Ascending aorta (tissue), 2 donors: Measurements from ENCODE around the gene SERPING1. TPM values are rescaled to one million over a fixed set of nuclear protein-coding genes. Genes with fewer than 3 reads are reported as not detected.

Experiments used
- DNase-seq, 2 donors: peaks; one replicate each; pipeline ENCODE4 v3.0.0-alpha.2; 2019; ENCODE audit warnings: low spot score in 2 of 2
- H3K27ac ChIP-seq, 2 donors: fragments of 200-600 bp; sonication (generic); one replicate each; pipeline ENCODE4 v1.5.1; 2016 to 2017; ENCODE audit warnings: mild to moderate bottlenecking in 1 of 2
- H3K27me3 ChIP-seq: fragments of 200-600 bp; sonication (generic); one replicate; pipeline ENCODE4 v1.5.1; 2017
- H3K36me3 ChIP-seq, 2 donors: fragments of 200-600 bp; sonication (generic); one replicate each; pipeline ENCODE4 v1.5.1; 2016
- H3K4me1 ChIP-seq, 2 donors: fragments of 200-600 bp; sonication (generic); one replicate each; pipeline ENCODE4 v1.5.1; 2016 to 2017; ENCODE audit warnings: mild to moderate bottlenecking in 1 of 2
- H3K4me3 ChIP-seq, 2 donors: fragments of 200-600 bp; sonication (generic); one replicate each; pipeline ENCODE4 v1.5.1; 2016 to 2017; ENCODE audit warnings: mild to moderate bottlenecking in 1 of 2
- H3K9me3 ChIP-seq, 2 donors: fragments of 200-600 bp; sonication (generic); one replicate each; pipeline ENCODE4 v1.5.1; 2016
- intact Hi-C: fragments of 100-400 bp; cut with DNase I; formaldehyde crosslinking; loops from one replicate; pipeline ENCODE4 v1.15.1; 2023
- total RNA-seq: library from RNA; depleted of rRNA; stranded (reverse); fragments of >200 nt; gene quantifications from one replicate; pipeline ENCODE4 v1.1.0, GENCODE V29; 2016
- TF ChIP-seq, protein P1 (sequence below), 3 experiments: fragments of 200-600 bp in 2 of 3; fragments of 450-650 bp in 1 of 3; sonication (generic) in 2 of 3; IDR thresholded peaks; one replicate each; pipeline ENCODE4 v1.5.1; 2016 to 2019; ENCODE audit warnings: antibody characterized with exemption in 3 of 3, mild to moderate bottlenecking in 1 of 3, moderate library complexity in 1 of 3

SERPING1 gene
- total RNA-seq, 1 donor from 2014 or later, result 607 TPM

DNA sequence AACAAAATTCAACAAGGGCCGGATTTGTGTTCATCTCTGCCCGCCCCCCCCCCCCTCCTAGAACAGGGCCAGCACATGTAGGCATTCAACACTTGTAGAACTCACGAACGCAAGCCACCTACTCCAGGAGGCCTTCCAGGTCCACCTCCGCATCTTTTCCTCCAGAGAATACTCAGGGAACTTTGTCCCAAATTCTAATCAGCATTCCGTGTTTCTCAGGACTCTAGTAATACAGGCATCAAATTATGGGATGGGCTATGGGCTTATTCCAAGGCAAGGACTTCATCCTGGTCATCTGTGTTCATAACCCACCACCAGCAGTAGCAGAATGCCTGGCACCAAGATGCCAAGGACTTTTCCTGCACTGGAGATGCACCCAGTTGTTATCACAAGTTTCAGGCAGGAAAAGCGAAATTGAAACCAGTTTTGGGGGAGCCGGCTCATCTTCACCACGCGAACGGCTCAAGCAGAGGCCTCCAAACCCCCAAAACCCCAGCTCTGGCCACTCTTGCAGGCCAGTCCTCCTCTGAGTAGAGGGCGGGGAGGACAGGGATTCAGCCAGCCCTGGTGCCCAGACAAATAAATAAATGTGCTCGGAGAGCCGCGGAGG lies 30.5 kb upstream of the SERPING1 start:
- H3K27ac ChIP-seq, result peak overlapping the region; percentile 78 to 82
- peaks cover 6 to 20% of the 10 kb centered on the region in 2 donors for H3K4me1 ChIP-seq
- TF ChIP-seq, protein P1, sequence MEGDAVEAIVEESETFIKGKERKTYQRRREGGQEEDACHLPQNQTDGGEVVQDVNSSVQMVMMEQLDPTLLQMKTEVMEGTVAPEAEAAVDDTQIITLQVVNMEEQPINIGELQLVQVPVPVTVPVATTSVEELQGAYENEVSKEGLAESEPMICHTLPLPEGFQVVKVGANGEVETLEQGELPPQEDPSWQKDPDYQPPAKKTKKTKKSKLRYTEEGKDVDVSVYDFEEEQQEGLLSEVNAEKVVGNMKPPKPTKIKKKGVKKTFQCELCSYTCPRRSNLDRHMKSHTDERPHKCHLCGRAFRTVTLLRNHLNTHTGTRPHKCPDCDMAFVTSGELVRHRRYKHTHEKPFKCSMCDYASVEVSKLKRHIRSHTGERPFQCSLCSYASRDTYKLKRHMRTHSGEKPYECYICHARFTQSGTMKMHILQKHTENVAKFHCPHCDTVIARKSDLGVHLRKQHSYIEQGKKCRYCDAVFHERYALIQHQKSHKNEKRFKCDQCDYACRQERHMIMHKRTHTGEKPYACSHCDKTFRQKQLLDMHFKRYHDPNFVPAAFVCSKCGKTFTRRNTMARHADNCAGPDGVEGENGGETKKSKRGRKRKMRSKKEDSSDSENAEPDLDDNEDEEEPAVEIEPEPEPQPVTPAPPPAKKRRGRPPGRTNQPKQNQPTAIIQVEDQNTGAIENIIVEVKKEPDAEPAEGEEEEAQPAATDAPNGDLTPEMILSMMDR (IDR thresholded peaks at IDR 0.05), result no peak
- H3K9me3 ChIP-seq, result no peaks in the 10 kb centered on the region
- H3K4me3 ChIP-seq, result peak overlapping the region; percentile 84 to 93
- no peaks in the 10 kb centered on the region for H3K27me3 ChIP-seq
- intact Hi-C loops, result loop anchor here (1.0 to 10.0 kb wide), 4 partner anchors 35 to 238 kb away; partner anchors contain the start of genes CTNND1 and TIMM10
- no peak for DNase-seq
- no peaks in the 10 kb centered on the region for H3K36me3 ChIP-seq

DNA sequence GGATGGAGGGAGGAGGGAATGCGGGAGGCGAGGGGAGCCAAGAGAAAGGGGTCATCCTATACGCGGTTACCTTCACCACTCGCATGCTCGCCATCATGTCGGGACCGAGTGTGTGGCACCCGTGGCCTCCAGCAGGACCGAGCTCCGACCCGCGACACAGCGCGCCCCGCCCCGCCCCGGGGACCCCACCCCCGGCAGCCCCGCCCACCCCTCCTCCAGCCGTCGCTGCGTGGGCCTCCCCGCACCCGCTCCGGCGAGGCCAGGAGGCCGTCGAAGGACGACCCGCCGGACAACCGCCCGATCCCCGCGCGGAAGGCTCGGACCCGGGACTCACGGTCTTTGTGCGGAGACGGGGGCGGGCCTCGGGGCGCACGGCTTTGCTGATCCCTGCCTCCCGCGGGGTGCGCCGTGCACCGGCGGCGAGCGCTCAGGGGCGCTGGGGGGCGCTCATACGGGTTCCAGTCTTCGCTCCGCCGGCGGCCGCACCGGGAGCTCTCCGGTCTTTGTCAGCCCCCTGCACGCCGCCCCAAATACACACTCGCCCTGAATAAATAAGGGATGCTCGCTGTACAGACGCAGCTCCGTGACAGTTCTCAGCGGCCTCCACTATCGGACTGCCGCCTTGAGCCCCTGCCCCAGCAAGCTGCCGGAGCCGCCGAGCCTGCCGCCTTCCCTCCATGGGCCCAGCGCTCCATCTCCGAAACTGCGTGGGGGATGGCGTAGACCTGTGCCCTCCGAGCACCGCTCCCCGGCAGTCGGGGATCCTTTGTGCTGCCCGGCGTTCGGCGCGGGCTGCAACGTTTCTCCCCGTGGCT lies 29.8 kb upstream of the SERPING1 start, which contains the start of gene UBE2L6:
UBE2L6 (minus strand) TSS at position 158 of the 815 bp plus-strand sequence; CDS start at position 97, 61 bp downstream.
- Histone ChIP-seq H3K9me3 (no peaks in the 10 kb centered on the region), H3K4me1 (peaks cover 6 to 20% of the 10 kb centered on the region in 2 donors), H3K36me3 (no peaks in the 10 kb centered on the region), H3K27me3 (no peaks in the 10 kb centered on the region), H3K4me3 (peak within 1 kb of the TSS; percentile 84 to 93), H3K27ac (peak within 1 kb of the TSS; percentile 78 to 82)
- TF ChIP-seq, protein P1 (IDR thresholded peaks at IDR 0.05), result peak in 1 of 3 experiments; percentile 90
- intact Hi-C loops, result loop anchor here (1.0 to 10.0 kb wide), 7 partner anchors 31 to 237 kb away; partner anchors contain the start of genes CTNND1 and TIMM10
- DNase-seq, result peak; percentile 16 to 72

DNA sequence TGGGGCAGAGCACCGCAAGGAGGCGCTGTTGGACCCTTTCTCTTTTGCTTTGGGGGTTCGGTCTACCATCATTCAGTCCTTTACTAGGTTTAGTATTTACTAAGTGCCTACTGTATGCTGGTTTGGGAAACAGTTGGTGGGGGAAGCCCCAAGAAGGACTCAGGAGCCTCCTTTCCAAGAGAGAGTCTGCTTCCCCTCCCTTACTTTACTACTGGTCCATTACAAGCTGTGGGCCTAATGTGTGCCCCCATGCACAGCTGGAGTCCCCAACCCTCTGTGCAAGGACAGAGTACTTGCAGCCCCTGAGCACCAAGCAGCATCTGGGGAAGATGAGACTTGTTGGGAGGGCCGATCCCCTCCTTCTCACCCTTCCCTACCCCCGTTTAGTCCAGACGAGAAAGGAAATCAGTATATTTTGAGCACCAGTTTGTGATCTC lies 29.1 kb upstream of the SERPING1 start:
- TF ChIP-seq, protein P1 (IDR thresholded peaks at IDR 0.05), result peak in 2 of 3 experiments; percentile 83
- peak overlapping the region; percentile 78 to 82 for H3K27ac ChIP-seq
- peaks cover 6 to 20% of the 10 kb centered on the region in 2 donors for H3K4me1 ChIP-seq
- DNase-seq, result peak in 1 of 2 donors; percentile 92
- peak overlapping the region; percentile 84 to 93 for H3K4me3 ChIP-seq
- no peaks in the 10 kb centered on the region for H3K36me3 ChIP-seq
- H3K9me3 ChIP-seq, result no peaks in the 10 kb centered on the region
- H3K27me3 ChIP-seq, result no peaks in the 10 kb centered on the region
- intact Hi-C loops, result loop anchor here (1.0 to 10.0 kb wide), 6 partner anchors 30 to 236 kb away; partner anchors contain the start of genes CTNND1 and TIMM10

DNA sequence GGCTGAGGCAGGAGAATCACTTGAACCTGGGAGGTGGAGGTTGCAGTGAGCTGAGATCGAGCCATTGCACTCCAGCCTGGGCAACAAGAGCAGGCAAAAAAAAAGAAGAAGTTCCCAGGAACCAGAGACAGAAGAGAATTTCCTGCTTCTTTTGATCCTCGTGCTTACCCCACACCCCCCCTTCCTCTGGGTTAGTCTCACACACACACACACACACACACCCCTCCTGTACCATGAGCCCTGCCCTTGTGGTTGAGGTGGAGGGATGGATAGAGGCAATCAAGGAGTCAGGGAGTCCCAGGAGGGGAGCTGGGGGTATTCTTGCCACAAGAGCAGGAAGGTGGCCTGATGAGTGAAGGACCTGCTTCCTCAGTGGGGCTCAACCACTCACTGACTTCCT lies 25.9 kb upstream of the SERPING1 start:
- Histone ChIP-seq H3K36me3 (no peaks in the 10 kb centered on the region), H3K4me1 (peaks cover 6 to 10% of the 10 kb centered on the region in 2 donors), H3K4me3 (no peak overlapping the region), H3K27me3 (no peaks in the 10 kb centered on the region), H3K27ac (no peak overlapping the region), H3K9me3 (no peaks in the 10 kb centered on the region)
- intact Hi-C loops, result no loop called here
- TF ChIP-seq, protein P1 (IDR thresholded peaks at IDR 0.05), result no peak
- no peak for DNase-seq

DNA sequence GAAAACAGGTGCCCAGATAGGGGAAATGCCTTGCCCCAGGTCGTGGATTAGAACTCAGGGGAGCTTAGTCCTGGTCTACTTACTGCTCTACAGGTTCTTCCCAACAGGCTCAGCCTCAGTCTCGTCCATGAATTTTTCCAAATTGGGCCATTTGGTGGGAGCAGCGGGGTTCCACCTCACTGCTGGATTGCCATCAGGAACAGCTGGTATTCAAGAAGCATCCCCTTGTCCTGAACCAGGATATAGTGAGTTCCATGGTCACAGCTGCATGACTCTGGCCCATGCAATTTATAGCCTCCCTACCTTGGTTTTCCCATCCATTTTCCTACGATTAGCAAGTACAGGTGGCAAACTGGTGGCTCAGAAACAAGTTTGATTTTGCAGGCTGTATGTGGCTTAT lies 23.4 kb upstream of the SERPING1 start:
- Histone ChIP-seq H3K27ac (no peak overlapping the region), H3K9me3 (no peaks in the 10 kb centered on the region), H3K4me1 (peaks cover 0 to 1% of the 10 kb centered on the region in 2 donors), H3K36me3 (no peaks in the 10 kb centered on the region), H3K4me3 (no peak overlapping the region), H3K27me3 (no peaks in the 10 kb centered on the region)
- DNase-seq, result no peak
- TF ChIP-seq, protein P1 (IDR thresholded peaks at IDR 0.05), result no peak
- intact Hi-C loops, result no loop called here
